Transverse colon (tissue), 4 donors: ENCODE measurements around the gene CSTA.

Experiments used
- POLR2AphosphoS5 ChIP-seq, 3 donors: sonication (generic); formaldehyde crosslinking; IDR thresholded peaks; one replicate each; pipeline ENCODE4 v1.6.1; 2016; ENCODE audit warnings: antibody characterized with exemption in 3 of 3
- TF ChIP-seq, protein P1 (sequence below), 5 experiments: fragments of 200-600 bp in 3 of 5; fragments of 450-650 bp in 2 of 5; sonication (generic) in 3 of 5; IDR thresholded peaks; 1 replicate in 2 of 5; 2 replicates in 3 of 5; pipeline ENCODE4 v1.5.1; 2016 to 2017; ENCODE audit warnings: antibody characterized with exemption in 5 of 5, inconsistent platforms in 3 of 5, mild to moderate bottlenecking in 2 of 5, moderate library complexity in 1 of 5

DNA sequence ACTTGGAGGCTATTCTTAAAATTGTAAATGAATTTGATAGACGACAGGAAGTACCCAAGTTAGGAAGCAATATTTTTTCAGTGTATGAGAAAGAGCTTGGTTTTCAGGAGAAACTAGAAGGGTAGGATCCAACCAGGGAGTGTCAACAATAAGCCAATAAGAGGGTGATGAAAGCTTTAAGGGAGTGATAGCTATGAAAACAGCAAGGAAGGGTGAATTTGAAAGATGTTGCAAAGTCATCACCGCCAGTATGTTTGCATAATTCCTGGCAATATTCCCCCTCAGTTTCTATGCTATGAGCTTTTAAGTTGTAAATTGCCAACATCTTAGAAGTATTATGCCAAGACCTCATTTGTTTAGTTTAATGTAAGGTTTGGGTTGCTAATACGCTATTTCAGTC lies 11.8 kb upstream of the CSTA start:
- TF ChIP-seq, protein P1, sequence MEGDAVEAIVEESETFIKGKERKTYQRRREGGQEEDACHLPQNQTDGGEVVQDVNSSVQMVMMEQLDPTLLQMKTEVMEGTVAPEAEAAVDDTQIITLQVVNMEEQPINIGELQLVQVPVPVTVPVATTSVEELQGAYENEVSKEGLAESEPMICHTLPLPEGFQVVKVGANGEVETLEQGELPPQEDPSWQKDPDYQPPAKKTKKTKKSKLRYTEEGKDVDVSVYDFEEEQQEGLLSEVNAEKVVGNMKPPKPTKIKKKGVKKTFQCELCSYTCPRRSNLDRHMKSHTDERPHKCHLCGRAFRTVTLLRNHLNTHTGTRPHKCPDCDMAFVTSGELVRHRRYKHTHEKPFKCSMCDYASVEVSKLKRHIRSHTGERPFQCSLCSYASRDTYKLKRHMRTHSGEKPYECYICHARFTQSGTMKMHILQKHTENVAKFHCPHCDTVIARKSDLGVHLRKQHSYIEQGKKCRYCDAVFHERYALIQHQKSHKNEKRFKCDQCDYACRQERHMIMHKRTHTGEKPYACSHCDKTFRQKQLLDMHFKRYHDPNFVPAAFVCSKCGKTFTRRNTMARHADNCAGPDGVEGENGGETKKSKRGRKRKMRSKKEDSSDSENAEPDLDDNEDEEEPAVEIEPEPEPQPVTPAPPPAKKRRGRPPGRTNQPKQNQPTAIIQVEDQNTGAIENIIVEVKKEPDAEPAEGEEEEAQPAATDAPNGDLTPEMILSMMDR (IDR thresholded peaks at IDR 0.05): no peak
- no peak for TF ChIP-seq POLR2AphosphoS5 (IDR thresholded peaks at IDR 0.05)
